Measurements from ENCODE around the gene PBXIP1. TPM values are rescaled to one million over a fixed set of nuclear protein-coding genes. Genes with fewer than 3 reads are reported as not detected.

PBXIP1 gene
- total and polyA plus RNA-seq, 10 of the 15 experiments (the other 5 are each of a cell fraction or from before 2014, with no cell fraction given): 0.63 to 25.6 (median 15.4) TPM

GRCh38 chr1:155001675-155002463 is 46.0 kb upstream of the PBXIP1 start (continued):
- TF ChIP-seq REST (IDR thresholded peaks at IDR 0.05; ENCODE audit: low read depth, low read length) (no peak), NR2C1 (IDR thresholded peaks at IDR 0.05) (peak; percentile 27; the same call in 1 of the 2 replicates), MLLT1 (IDR thresholded peaks at IDR 0.05) (peak; percentile 94), EED (IDR thresholded peaks at IDR 0.05; ENCODE audit: low read depth) (no peak), CUX1 (IDR thresholded peaks at IDR 0.05; ENCODE audit: insufficient replicate concordance, low read depth, low read length) (no peak), YBX1 (IDR thresholded peaks at IDR 0.05) (no peak), CBFB (IDR thresholded peaks at IDR 0.05; ENCODE audit: low read depth) (no peak), ZNF24 (IDR thresholded peaks at IDR 0.05) (no peak), RB1 (IDR thresholded peaks at IDR 0.05; ENCODE audit: borderline replicate concordance) (no peak), USF2 (IDR thresholded peaks at IDR 0.05; ENCODE audit: borderline replicate concordance, low read depth, low read length) (no peak), MTA3 (IDR thresholded peaks at IDR 0.05; ENCODE audit: borderline replicate concordance, low read length) (no peak), TARDBP (IDR thresholded peaks at IDR 0.05; ENCODE audit: borderline replicate concordance) (no peak), BRCA1 (IDR thresholded peaks at IDR 0.05; ENCODE audit: low read depth, low read length) (no peak), KAT2A (conservative IDR thresholded peaks at IDR 0.05; ENCODE audit: control insufficient read depth, low read depth, low read length) (no peak), TCF12 (IDR thresholded peaks at IDR 0.05; ENCODE audit: low read depth, low read length) (no peak), POLR2AphosphoS2 (IDR thresholded peaks at IDR 0.05; ENCODE audit: low read depth, low read length) (no peak), NKRF (conservative IDR thresholded peaks at IDR 0.05) (0 out of 2 replicates have a peak, but pooled peaks have one; percentile 63)
